ENCODE measurements around the gene BDNF. TPM values are rescaled to one million over a fixed set of nuclear protein-coding genes. Genes with fewer than 3 reads are reported as not detected.

BDNF gene
- total and polyA plus RNA-seq, 2 experiments from 2014 or later = 5.1 to 5.2 TPM

DNA sequence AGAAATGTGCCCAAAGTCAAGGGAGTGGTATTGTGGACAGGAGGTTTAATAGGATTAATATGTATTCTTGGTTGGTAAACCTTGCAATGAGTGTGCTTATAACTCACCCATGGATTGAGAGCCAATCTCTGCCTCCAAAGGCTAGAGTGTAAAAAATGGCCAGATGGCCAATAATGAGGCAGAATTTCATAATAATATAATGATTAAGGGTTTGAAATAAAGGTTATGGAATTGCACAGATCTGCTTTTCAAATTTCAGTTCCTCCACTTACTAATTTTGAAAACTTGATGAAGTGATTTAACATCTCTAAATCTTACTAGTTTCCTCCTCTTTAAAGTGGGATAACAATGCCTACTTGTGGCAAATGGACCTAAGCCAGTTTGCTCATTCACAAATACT, 94.8 kb downstream of the BDNF start:
- no peaks in the 10 kb centered on the region for H3K36me3 Mint-ChIP-seq (ENCODE audit: low read depth)
- Histone ChIP-seq H3K79me2 (replicated peaks; ENCODE audit: insufficient read depth) (no peaks in the 10 kb centered on the region), H3K27me3 (ENCODE audit: insufficient read depth) (peaks cover 35% of the 10 kb centered on the region), H3F3A (replicated peaks; ENCODE audit: low read depth) (no peaks in the 10 kb centered on the region), H3K4me3 (no peak overlapping the region), H3K36me3 (ENCODE audit: insufficient read depth) (no peaks in the 10 kb centered on the region), H4K20me1 (replicated peaks; ENCODE audit: insufficient read depth) (no peaks in the 10 kb centered on the region), H3K27ac (ENCODE audit: low read depth) (no peak overlapping the region), H3K9me2 (ENCODE audit: insufficient read depth) (no peaks in the 10 kb centered on the region), H2AFZ (no peak overlapping the region), H3K4me1 (ENCODE audit: insufficient read depth) (no peaks in the 10 kb centered on the region), H3K4me2 (no peak overlapping the region)
- DNase-seq (ENCODE audit: low spot score) (no peak), ATAC-seq (no peak)
- no peak overlapping the region for H3K4me3 Mint-ChIP-seq
- no peaks in the 10 kb centered on the region for H3K9me3 Mint-ChIP-seq
- no peaks in the 10 kb centered on the region for H3K27me3 Mint-ChIP-seq (ENCODE audit: insufficient read depth, low read depth, poor library complexity)
- no peak overlapping the region for H3K27ac Mint-ChIP-seq
- TF ChIP-seq NANOG (IDR thresholded peaks at IDR 0.05; ENCODE audit: borderline replicate concordance) (no peak), EZH2 (IDR thresholded peaks at IDR 0.05; ENCODE audit: low read depth, unreplicated experiment) (no peak), ZNF114 (CRISPR knock-in tag; IDR thresholded peaks at IDR 0.05) (no peak), JUNB (IDR thresholded peaks at IDR 0.05; ENCODE audit: unreplicated experiment) (no peak), POLR2AphosphoS5 (IDR thresholded peaks at IDR 0.05; ENCODE audit: low read depth) (no peak), CREB1 (CRISPR knock-in tag; IDR thresholded peaks at IDR 0.05; ENCODE audit: low read depth) (no peak), STAT1 (IDR thresholded peaks at IDR 0.05; ENCODE audit: unreplicated experiment) (no peak), ZNF462 (CRISPR knock-in tag; IDR thresholded peaks at IDR 0.05) (no peak), ZNF331 (CRISPR knock-in tag; IDR thresholded peaks at IDR 0.05; ENCODE audit: low read depth) (no peak), ETS1 (IDR thresholded peaks at IDR 0.05) (no peak), EZH2phosphoT487 (IDR thresholded peaks at IDR 0.05; ENCODE audit: unreplicated experiment) (no peak), CTCF (conservative IDR thresholded peaks at IDR 0.05; ENCODE audit: low read depth in 2 of 2) (no peak)
- TF ChIP-seq, protein P1, sequence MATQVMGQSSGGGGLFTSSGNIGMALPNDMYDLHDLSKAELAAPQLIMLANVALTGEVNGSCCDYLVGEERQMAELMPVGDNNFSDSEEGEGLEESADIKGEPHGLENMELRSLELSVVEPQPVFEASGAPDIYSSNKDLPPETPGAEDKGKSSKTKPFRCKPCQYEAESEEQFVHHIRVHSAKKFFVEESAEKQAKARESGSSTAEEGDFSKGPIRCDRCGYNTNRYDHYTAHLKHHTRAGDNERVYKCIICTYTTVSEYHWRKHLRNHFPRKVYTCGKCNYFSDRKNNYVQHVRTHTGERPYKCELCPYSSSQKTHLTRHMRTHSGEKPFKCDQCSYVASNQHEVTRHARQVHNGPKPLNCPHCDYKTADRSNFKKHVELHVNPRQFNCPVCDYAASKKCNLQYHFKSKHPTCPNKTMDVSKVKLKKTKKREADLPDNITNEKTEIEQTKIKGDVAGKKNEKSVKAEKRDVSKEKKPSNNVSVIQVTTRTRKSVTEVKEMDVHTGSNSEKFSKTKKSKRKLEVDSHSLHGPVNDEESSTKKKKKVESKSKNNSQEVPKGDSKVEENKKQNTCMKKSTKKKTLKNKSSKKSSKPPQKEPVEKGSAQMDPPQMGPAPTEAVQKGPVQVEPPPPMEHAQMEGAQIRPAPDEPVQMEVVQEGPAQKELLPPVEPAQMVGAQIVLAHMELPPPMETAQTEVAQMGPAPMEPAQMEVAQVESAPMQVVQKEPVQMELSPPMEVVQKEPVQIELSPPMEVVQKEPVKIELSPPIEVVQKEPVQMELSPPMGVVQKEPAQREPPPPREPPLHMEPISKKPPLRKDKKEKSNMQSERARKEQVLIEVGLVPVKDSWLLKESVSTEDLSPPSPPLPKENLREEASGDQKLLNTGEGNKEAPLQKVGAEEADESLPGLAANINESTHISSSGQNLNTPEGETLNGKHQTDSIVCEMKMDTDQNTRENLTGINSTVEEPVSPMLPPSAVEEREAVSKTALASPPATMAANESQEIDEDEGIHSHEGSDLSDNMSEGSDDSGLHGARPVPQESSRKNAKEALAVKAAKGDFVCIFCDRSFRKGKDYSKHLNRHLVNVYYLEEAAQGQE (IDR thresholded peaks at IDR 0.05; ENCODE audit: unreplicated experiment) = no peak
- H3K4me1 Mint-ChIP-seq = peaks cover 4% of the 10 kb centered on the region

All from GM23338 (cell line).